GM12891 (cell line): ENCODE data around the gene MLLT6.

ENCODE experiments used
- DNase-seq: peaks from one replicate; pipeline ENCODE4 v3.0.0; 2011; ENCODE audit warnings: low spot score; ENCODE audit not compliant: insufficient read length
- FAIRE-seq: peaks from 2 replicates; lab custom pipeline; 2011; peaks lifted over from hg19 to GRCh38; lab: Jason Lieb, UNC
- PAX5 ChIP-seq: IDR thresholded peaks from 2 replicates; pipeline ENCODE4 v1.6.1; 2011; ENCODE audit warnings: low read length, moderate library complexity, mild to moderate bottlenecking; ENCODE audit not compliant: insufficient read depth, severe bottlenecking
- POLR2A ChIP-seq: IDR thresholded peaks from 2 replicates; pipeline ENCODE4 v1.6.1; 2011; ENCODE audit warnings: low read depth, low read length, control low read depth
- POLR2AphosphoS5 ChIP-seq: IDR thresholded peaks from 2 replicates; pipeline ENCODE4 v1.6.1; 2011; ENCODE audit warnings: low read depth, low read length, control low read depth
- POU2F2 ChIP-seq: IDR thresholded peaks from 2 replicates; pipeline ENCODE4 v1.6.1; 2011; ENCODE audit warnings: low read depth, mild to moderate bottlenecking, control low read depth, low read length, moderate library complexity
- SPI1 ChIP-seq: IDR thresholded peaks from 2 replicates; pipeline ENCODE4 v1.6.1; 2011; ENCODE audit warnings: low read depth, low read length, control low read depth
- TAF1 ChIP-seq: IDR thresholded peaks from 2 replicates; pipeline ENCODE4 v1.6.1; 2011; ENCODE audit warnings: low read depth, low read length, control low read depth

The MLLT6 gene

DNA sequence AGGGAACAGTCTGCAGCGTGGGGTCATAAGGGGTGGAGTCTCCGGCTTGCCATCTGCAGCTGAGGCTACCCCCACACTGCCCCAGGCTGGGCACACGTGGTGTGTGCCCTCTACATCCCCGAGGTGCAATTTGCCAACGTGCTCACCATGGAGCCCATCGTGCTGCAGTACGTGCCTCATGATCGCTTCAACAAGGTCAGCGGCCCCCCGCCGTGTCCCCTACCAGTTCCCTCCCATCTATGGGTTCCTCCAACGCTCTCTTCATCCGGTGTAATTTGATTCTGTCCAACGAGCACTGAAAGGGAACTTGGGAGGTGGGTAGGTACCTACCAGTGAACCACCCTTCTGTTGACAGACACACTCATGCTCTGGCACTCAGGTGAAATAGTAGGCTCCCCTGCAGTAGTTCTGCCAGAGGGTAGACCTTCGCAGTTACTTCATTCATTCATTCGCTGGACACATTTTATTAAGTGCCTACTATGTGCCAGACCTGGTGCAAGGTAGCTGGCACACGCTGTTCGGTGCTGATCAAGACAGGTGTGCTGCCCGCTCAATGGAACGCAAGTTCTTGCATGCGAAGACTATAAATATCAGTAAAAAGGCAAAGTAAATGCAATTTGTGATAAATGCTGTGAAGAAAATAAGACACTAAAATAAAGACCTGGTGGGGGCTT is 2.7 kb downstream of the MLLT6 start:
- no peak for FAIRE-seq

GRCh38 chr17:38709104-38709820 is 4.2 kb downstream of the MLLT6 start:
- TF ChIP-seq POU2F2 (no peak), SPI1 (no peak), PAX5 (no peak), TAF1 (no peak), POLR2AphosphoS5 (no peak), POLR2A (no peak)
- no peak for FAIRE-seq
- no peak for DNase-seq

More for the DNA sequence above, 2.7 kb downstream of the MLLT6 start:
- no peak for TF ChIP-seq POLR2AphosphoS5
- no peak for DNase-seq

- FAIRE-seq (no peak), DNase-seq (no peak)
- no peak for TF ChIP-seq TAF1
- no peak for TF ChIP-seq POLR2A
- TF ChIP-seq PAX5, result no peak
- TF ChIP-seq POU2F2, result no peak
- TF ChIP-seq SPI1, result no peak
- no peak for TF ChIP-seq POLR2AphosphoS5
Measured at GRCh38 chr17:38709864-38710603, 5.0 kb downstream of the MLLT6 start.

DNA sequence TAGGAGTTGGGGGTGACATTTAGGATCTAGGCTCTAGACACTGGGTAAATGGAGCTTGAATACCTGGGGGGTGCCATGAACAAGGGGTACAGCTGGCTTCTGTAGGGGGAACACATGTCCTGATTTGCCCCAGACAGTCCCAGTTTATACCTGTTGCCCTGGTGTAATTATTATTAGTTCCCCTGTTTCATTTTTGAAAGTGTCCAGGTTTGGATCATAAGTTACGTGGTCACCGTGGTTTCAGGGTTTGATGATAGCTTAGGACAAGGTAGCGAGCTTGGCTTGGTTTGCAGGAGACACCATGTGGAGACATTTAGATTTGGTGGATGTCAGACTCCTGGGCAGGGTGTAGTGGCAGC is 5.5 kb downstream of the MLLT6 start:
- no peak for TF ChIP-seq POU2F2
- no peak for FAIRE-seq

GRCh38 chr17:38710985-38711384 is 5.9 kb downstream of the MLLT6 start:
- no peak for TF ChIP-seq PAX5
- TF ChIP-seq POLR2A, result no peak
- no peak for TF ChIP-seq POU2F2
- TF ChIP-seq POLR2AphosphoS5, result no peak
- no peak for TF ChIP-seq SPI1
- TF ChIP-seq TAF1, result no peak
- no peak for DNase-seq
- FAIRE-seq, result no peak

More for the DNA sequence above, 5.5 kb downstream of the MLLT6 start:
- DNase-seq, result no peak

DNA sequence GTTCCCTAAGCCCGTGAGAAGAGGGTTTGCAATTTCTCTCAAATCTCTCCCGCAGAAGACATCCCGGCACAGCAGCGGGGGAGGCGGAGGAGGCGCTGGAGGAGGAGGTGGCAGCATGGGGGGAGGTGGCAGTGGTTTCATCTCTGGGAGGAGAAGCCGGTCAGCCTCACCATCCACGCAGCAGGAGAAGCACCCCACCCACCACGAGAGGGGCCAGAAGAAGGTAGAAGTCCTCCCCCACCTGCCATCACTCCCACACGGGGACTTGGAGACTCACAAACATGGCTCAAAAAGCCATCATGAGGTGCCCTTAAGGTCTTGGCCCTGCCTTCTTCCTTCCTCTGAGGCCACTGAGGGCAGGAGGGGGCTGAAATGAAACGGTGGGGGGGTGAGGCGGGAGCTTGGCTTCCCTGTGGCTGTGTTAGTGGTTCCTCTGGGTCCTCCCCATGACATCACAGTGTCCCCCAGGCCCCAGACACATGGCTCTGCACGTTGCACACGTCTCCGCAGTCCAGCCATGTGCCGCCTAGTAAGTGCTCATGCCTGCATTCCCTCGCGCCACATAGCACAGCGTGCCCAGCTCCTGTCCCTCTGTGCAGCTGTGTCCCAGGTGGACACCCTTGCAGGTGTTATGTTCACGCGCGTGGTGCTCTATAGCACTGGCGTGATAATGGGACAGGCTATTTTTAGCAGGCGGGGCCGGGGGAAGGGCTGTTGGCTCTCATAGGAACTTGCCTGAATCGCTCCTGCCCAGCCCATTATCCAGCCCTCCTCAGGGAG is 6.9 kb downstream of the MLLT6 start:
- no peak for FAIRE-seq
- TF ChIP-seq SPI1, result no peak
- TF ChIP-seq POLR2AphosphoS5, result peak; percentile 55; the same call in 1 of the 2 replicates
- DNase-seq, result no peak

GRCh38 chr17:38712593-38712992 is 7.5 kb downstream of the MLLT6 start:
- no peak for FAIRE-seq
- TF ChIP-seq POLR2A (no peak), SPI1 (no peak), PAX5 (no peak), TAF1 (no peak), POLR2AphosphoS5 (no peak), POU2F2 (no peak)
- DNase-seq, result no peak

GRCh38 chr17:38713456-38714075 is 8.5 kb downstream of the MLLT6 start:
- no peak for FAIRE-seq
- TF ChIP-seq POLR2A (no peak), POU2F2 (no peak), SPI1 (no peak)
- DNase-seq, result no peak

- DNase-seq (no peak), FAIRE-seq (no peak)
- TF ChIP-seq TAF1 (no peak), POLR2AphosphoS5 (no peak), POU2F2 (no peak), POLR2A (no peak), SPI1 (no peak), PAX5 (no peak)
Measured at GRCh38 chr17:38715216-38715943, 10.3 kb downstream of the MLLT6 start.
